Activated CD4-positive, alpha-beta T cell treated with anti-CD3 and anti-CD28 coated beads, Interleukin-2, amount 10 ng/mL, durations not matched to agents 24 days and 14 days (primary cell): ENCODE measurements around the gene C11orf91. TPM values are rescaled to one million over a fixed set of nuclear protein-coding genes. Genes with fewer than 3 reads are reported as not detected.
"Not testable (repeated sequence)": the region's sequence is repeated elsewhere in the genome, so short reads cannot be mapped to it uniquely, and the experiment has no call there.

Source experiments
- DNase-seq: peaks from one replicate; pipeline ENCODE4 v3.0.0; 2022
- H3K27ac Mint-ChIP-seq: one replicate; pipeline ENCODE4 v1.8.0; 2022; ENCODE audit warnings: mild to moderate bottlenecking, mixed read lengths
- H3K27me3 Mint-ChIP-seq: one replicate; pipeline ENCODE4 v1.8.0; 2022; ENCODE audit warnings: mixed read lengths
- H3K36me3 Mint-ChIP-seq: one replicate; pipeline ENCODE4 v1.8.0; 2022; ENCODE audit warnings: low read depth, mild to moderate bottlenecking, mixed read lengths
- H3K4me1 Mint-ChIP-seq: one replicate; pipeline ENCODE4 v1.8.0; 2021; ENCODE audit warnings: mixed read lengths
- H3K4me3 Mint-ChIP-seq: one replicate; pipeline ENCODE4 v1.8.0; 2022; ENCODE audit warnings: mild to moderate bottlenecking, moderate library complexity, mixed read lengths
- H3K9me3 Mint-ChIP-seq: one replicate; pipeline ENCODE4 v1.8.0; 2021; ENCODE audit warnings: mixed read lengths
- intact Hi-C: fragments of 100-400 bp; cut with micrococcal nuclease; formaldehyde crosslinking; loops from one replicate; pipeline ENCODE4 v1.15.1; 2023
- total RNA-seq: library from RNA; stranded (reverse); gene quantifications from 2 replicates; pipeline ENCODE4 v1.2.3, GENCODE V29; 2022

C11orf91 gene
- total RNA-seq, 1 donor from 2014 or later = 0.51 TPM

DNA sequence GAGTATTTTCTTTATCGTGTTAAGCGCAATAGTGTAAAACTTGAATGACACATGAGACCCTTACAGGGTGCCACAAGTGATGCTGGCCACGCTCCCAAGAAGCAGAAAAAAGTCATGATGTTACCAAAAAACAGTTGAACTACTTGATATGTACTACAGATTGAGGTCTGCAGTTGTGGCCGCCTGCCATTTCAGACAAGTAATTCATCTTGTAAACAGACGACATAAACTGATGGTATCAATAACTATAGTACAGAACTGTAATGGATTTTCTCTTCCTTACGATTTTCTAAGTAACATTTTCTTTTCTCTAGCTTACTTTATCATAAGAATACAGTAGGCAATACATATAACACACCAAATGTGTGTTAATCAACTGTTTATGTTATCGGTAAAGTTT lies 30.1 kb upstream of the C11orf91 start:
- no peak overlapping the region for H3K27ac Mint-ChIP-seq
- H3K4me3 Mint-ChIP-seq = no peak overlapping the region
- peaks cover 2% of the 10 kb centered on the region for H3K27me3 Mint-ChIP-seq
- intact Hi-C loops = loop anchor here (1.0 to 10.0 kb wide), 5 partner anchors 7 to 1604 kb away; partner anchors contain the start of genes CSTF3, LMO2 and QSER1
- peaks cover 47% of the 10 kb centered on the region for H3K36me3 Mint-ChIP-seq
- peaks cover 48% of the 10 kb centered on the region for H3K4me1 Mint-ChIP-seq
- DNase-seq = no peak
- H3K9me3 Mint-ChIP-seq = peaks cover 2% of the 10 kb centered on the region

GRCh38 chr11:33729072-33729664 lies 28.5 kb upstream of the C11orf91 start:
- intact Hi-C loops = loop anchor here (10.0 kb wide), 1 partner anchor 516 kb away; no protein-coding TSS in a partner anchor
- H3K36me3 Mint-ChIP-seq = peaks cover 43% of the 10 kb centered on the region
- not testable (repeated sequence) for H3K27me3 Mint-ChIP-seq, H3K27ac Mint-ChIP-seq, H3K4me3 Mint-ChIP-seq, H3K9me3 Mint-ChIP-seq, DNase-seq
- peaks cover 51% of the 10 kb centered on the region for H3K4me1 Mint-ChIP-seq

- Mint-ChIP-seq H3K36me3 (peaks cover 32% of the 10 kb centered on the region), H3K4me1 (peaks cover 57% of the 10 kb centered on the region)
- H3K27ac Mint-ChIP-seq, DNase-seq, H3K4me3 Mint-ChIP-seq, H3K9me3 Mint-ChIP-seq, H3K27me3 Mint-ChIP-seq: not testable (repeated sequence)
- intact Hi-C loops = loop anchor here (10.0 kb wide), 1 partner anchor 517 kb away; no protein-coding TSS in a partner anchor
These were observed 26.9 kb upstream of the C11orf91 start for GRCh38 chr11:33727539-33727938.

- intact Hi-C loops = loop anchor here (10.0 kb wide), 1 partner anchor 519 kb away; no protein-coding TSS in a partner anchor
- no peak overlapping the region for H3K27ac Mint-ChIP-seq
- peaks cover 2% of the 10 kb centered on the region for H3K27me3 Mint-ChIP-seq
- no peak overlapping the region for H3K4me3 Mint-ChIP-seq
- H3K9me3 Mint-ChIP-seq = peaks cover 4% of the 10 kb centered on the region
- H3K36me3 Mint-ChIP-seq = peaks cover 36% of the 10 kb centered on the region
- peaks cover 58% of the 10 kb centered on the region for H3K4me1 Mint-ChIP-seq
- no peak for DNase-seq
These were observed 24.9 kb upstream of the C11orf91 start for GRCh38 chr11:33725496-33725895.

DNA sequence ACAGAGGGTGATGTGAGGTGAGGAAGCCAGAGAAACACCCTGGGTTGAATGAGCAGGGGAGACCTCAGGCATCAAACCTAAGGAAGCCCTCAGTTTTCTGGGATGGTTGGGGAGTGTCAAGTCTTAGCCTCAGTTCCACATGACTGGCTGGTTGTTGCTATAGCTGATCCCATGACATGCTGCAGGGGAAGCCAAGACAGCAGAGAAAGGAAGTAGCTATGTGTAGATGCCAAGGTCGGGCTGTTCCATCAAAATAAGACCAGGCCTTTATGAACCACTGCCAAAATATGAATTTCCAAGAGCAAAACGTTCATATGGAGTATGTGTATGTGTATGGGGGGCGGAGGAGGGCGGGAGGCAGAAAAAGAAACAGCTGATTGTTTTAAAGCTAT lies 24.0 kb upstream of the C11orf91 start:
- Mint-ChIP-seq H3K4me1 (peaks cover 63% of the 10 kb centered on the region), H3K27me3 (peaks cover 2% of the 10 kb centered on the region), H3K36me3 (peaks cover 40% of the 10 kb centered on the region), H3K9me3 (peaks cover 4% of the 10 kb centered on the region), H3K27ac (peak overlapping the region; percentile 7), H3K4me3 (no peak overlapping the region)
- intact Hi-C loops = loop anchor here (10.0 kb wide), 1 partner anchor 520 kb away; no protein-coding TSS in a partner anchor
- DNase-seq = no peak

DNA sequence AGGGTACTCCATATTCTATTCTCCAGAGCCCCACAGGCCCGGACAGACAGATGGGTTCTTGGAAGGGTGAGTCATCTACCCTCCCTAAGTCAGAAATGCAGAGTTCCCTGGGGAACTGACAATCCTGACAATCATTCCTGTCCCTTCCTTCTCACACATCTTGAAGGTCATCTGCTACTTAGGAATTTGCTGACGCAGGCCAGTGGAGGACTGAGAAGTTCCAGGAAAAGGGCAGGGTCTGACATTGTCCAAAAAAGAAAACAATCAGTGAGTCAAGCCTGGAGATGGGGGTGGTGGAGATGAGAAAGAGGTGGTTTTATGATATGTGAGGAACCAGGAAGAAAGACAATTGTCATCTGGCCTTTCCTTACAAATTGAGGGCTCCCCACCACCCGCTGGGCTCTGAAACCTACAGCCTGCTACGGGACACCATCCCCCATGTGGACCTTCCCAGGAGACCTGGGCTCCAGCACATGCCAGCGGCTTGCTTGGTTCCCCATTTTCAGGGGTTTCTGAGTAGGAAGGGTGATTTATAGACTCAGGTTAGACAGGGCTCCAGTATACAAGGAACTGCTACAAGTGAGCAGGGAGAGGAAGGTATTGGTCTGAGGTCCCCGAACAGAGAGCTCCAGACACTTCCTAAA lies 22.7 kb upstream of the C11orf91 start:
- intact Hi-C loops = loop anchor here (1.0 to 10.0 kb wide), 4 partner anchors 8 to 521 kb away; partner anchors contain the start of gene C11orf91
- no peak for DNase-seq
- Mint-ChIP-seq H3K27ac (peak overlapping the region; percentile 88), H3K27me3 (peaks cover 2% of the 10 kb centered on the region), H3K9me3 (peaks cover 4% of the 10 kb centered on the region), H3K4me1 (peaks cover 61% of the 10 kb centered on the region), H3K4me3 (peak overlapping the region; percentile 62), H3K36me3 (peaks cover 42% of the 10 kb centered on the region)

DNA sequence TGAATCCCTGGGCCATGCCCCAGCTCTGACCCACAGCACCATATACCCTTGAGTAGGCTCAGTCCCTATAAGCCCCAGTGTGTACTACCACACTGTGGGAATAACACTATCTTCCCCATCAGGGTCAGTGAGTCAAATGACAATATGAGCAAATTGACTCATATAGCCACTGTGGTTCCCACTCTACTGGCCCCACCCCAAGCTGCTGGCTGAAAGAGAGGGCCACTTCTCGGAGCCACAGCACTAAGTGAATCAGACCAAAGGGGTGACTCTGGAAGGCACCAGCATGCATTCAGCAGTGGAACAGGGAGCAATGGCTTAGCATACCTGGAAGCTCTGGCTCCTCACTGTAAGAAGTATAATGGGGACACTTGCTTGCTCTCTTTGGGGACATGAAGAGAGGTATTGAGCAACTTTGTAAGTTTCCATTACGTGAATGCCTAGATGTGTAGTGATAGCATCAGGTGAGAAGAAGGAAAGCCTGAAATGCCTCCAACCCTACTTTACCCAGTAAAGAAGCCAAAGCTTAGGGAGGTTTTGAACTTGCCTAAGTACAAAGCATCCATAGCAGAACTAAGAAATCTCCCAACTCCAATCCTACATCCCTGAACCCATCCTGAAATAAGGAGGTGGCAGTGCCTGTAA lies 22.1 kb upstream of the C11orf91 start:
- Mint-ChIP-seq H3K27ac (peak overlapping the region; percentile 88), H3K4me1 (peaks cover 60% of the 10 kb centered on the region), H3K9me3 (peaks cover 4% of the 10 kb centered on the region), H3K27me3 (peaks cover 2% of the 10 kb centered on the region), H3K36me3 (peaks cover 39% of the 10 kb centered on the region), H3K4me3 (peak overlapping the region; percentile 62)
- DNase-seq = peak; percentile 76
- intact Hi-C loops = loop anchor here (1.0 to 10.0 kb wide), 4 partner anchors 9 to 522 kb away; partner anchors contain the start of gene C11orf91

DNA sequence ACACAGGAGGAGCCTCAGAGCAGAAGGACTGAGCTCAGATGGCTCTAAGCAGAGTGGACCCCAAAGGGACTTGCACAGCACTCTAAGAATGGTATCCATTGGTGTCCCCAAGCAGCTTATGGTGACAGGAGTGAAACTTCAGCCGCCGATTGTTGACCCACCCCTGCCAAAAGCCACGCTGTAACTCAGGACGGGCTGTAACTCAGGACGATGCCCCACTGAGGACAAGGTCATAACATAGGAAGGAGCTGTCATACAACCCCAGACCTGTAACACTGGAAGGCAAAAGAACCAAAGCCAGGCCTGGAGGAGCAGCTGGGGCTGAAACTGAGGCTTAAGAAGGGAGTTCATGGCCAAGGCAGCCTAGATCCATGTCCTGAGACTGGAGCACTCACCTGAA lies 21.4 kb upstream of the C11orf91 start:
- no peak overlapping the region for H3K4me3 Mint-ChIP-seq
- intact Hi-C loops = loop anchor here (2.0 to 10.0 kb wide), 2 partner anchors 21 to 523 kb away; partner anchors contain the start of gene C11orf91

GRCh38 chr11:33721426-33721825 lies 20.8 kb upstream of the C11orf91 start:
- Mint-ChIP-seq H3K4me3 (peak overlapping the region; percentile 16), H3K27ac (peak overlapping the region; percentile 73), H3K36me3 (peaks cover 43% of the 10 kb centered on the region), H3K9me3 (peaks cover 4% of the 10 kb centered on the region), H3K4me1 (peaks cover 56% of the 10 kb centered on the region), H3K27me3 (peaks cover 1% of the 10 kb centered on the region)
- intact Hi-C loops = loop anchor here (10.0 kb wide), 1 partner anchor 523 kb away; no protein-coding TSS in a partner anchor
- DNase-seq = peak; percentile 58

More for the DNA sequence above, 21.4 kb upstream of the C11orf91 start:
- Mint-ChIP-seq H3K9me3 (peaks cover 4% of the 10 kb centered on the region), H3K36me3 (peaks cover 42% of the 10 kb centered on the region), H3K27ac (peak overlapping the region; percentile 88), H3K4me1 (peaks cover 57% of the 10 kb centered on the region), H3K27me3 (peaks cover 2% of the 10 kb centered on the region)
- no peak for DNase-seq

DNA sequence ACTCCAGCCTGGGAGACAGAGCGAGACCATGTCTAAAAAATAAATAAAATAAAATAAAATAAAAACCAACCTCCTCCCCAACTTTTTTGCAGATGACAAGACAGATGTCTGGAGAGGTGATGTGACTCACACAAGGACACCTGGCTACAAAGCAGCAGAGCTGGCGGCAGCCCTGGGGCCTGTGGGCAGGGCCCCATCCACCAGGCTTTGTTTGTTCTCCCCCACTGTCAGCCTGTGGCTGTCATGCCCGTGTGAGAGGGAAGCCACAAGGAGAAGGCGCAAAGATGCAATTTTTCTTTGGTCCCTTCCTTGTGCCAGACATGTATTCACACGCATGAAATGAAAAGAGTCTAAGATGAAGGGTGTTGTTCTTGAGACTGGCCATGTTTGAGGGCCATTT lies 19.0 kb upstream of the C11orf91 start:
- H3K4me3 Mint-ChIP-seq = no peak overlapping the region

GRCh38 chr11:33718440-33718839 lies 17.8 kb upstream of the C11orf91 start:
- DNase-seq = no peak
- Mint-ChIP-seq H3K4me1 (peaks cover 27% of the 10 kb centered on the region), H3K36me3 (peaks cover 40% of the 10 kb centered on the region), H3K4me3 (no peak overlapping the region), H3K9me3 (no peaks in the 10 kb centered on the region), H3K27me3 (no peaks in the 10 kb centered on the region), H3K27ac (no peak overlapping the region)
- intact Hi-C loops = no loop called here

More for the DNA sequence above, 19.0 kb upstream of the C11orf91 start:
- intact Hi-C loops = no loop called here
- Mint-ChIP-seq H3K9me3 (no peaks in the 10 kb centered on the region), H3K4me1 (peaks cover 39% of the 10 kb centered on the region), H3K36me3 (peaks cover 37% of the 10 kb centered on the region), H3K27ac (no peak overlapping the region), H3K27me3 (no peaks in the 10 kb centered on the region)
- DNase-seq = no peak

DNA sequence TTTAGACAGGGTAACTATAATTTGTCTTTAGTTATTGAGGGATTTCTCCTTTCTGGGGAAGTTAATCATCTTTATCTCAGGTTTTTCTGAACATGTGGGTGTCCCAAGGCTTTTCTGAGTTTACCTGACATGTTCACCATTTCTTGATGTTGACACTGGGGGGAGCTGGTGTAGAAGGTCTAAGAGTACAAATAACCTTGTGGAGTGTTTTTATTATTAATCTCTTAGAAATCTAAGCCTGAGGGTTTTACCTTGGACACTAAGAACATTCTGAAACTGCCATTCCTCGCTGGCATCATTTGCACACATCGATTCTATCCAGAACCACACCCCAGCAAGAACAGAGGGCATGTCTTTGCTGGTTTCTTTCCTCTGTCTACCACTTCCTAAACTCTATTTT lies 15.6 kb upstream of the C11orf91 start:
- Mint-ChIP-seq H3K9me3 (no peaks in the 10 kb centered on the region), H3K27me3 (no peaks in the 10 kb centered on the region), H3K36me3 (peaks cover 35% of the 10 kb centered on the region), H3K4me3 (no peak overlapping the region), H3K27ac (no peak overlapping the region), H3K4me1 (peaks cover 6% of the 10 kb centered on the region)
- intact Hi-C loops = loop anchor here (1.0 kb wide), 2 partner anchors 26 to 113 kb away; no protein-coding TSS in a partner anchor
- DNase-seq = no peak

DNA sequence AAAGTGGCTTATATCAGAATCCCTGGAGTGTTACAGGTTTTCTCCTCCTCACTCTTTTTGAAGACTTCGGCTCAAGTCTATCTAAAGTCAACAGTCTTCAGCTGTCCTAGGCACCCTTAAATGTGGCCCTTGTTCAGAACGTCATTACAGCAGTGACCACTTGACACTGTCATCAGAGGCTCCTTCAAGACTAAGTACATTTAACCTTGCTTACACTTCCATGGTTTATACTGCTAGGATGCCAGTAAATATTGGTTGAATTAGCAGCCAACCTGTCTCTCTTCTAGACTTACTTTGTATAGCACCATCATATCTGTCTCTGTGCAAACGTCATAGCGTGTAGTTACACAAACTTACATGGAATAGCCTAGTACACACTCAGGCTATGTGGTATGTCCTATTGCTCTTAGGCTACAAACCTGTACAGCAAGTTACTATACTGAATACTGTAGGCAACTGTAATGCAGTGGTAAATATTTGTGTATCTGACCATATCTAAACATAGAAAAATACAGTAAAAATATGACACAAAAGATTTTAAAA lies 13.3 kb upstream of the C11orf91 start:
- Mint-ChIP-seq H3K4me3 (no peak overlapping the region), H3K27ac (no peak overlapping the region), H3K36me3 (peaks cover 36% of the 10 kb centered on the region), H3K27me3 (no peaks in the 10 kb centered on the region), H3K9me3 (no peaks in the 10 kb centered on the region), H3K4me1 (no peaks in the 10 kb centered on the region)
- DNase-seq = no peak
- intact Hi-C loops = no loop called here
